Choroid plexus epithelial cell (primary cell): ENCODE results near the gene PDLIM5.

Source experiments
- DNase-seq: peaks from one replicate; pipeline ENCODE4 v3.0.0-alpha.2; 2010; ENCODE audit warnings: low read depth
- H3K4me3 ChIP-seq: 2 replicates; pipeline ENCODE4 v1.5.1; 2011; ENCODE audit warnings: low read depth, mild to moderate bottlenecking, control low read depth, low read length, moderate library complexity
- CTCF ChIP-seq: conservative IDR thresholded peaks from 2 replicates; pipeline ENCODE4 v1.5.1; 2011; ENCODE audit warnings: low read depth, mild to moderate bottlenecking, control low read depth, inconsistent platforms, low read length, moderate library complexity

PDLIM5 gene

GRCh38 chr4:94530073-94530472, 78.3 kb downstream of the PDLIM5 start:
- H3K4me3 ChIP-seq = no peak overlapping the region
- TF ChIP-seq CTCF = no peak
- DNase-seq = no peak

GRCh38 chr4:94531991-94532789, 80.4 kb downstream of the PDLIM5 start:
- DNase-seq = no peak
- H3K4me3 ChIP-seq = no peak overlapping the region
- no peak for TF ChIP-seq CTCF

GRCh38 chr4:94533405-94534223, 81.9 kb downstream of the PDLIM5 start:
- no peak for DNase-seq
- no peak overlapping the region for H3K4me3 ChIP-seq
- no peak for TF ChIP-seq CTCF

- H3K4me3 ChIP-seq = no peak overlapping the region
- DNase-seq = no peak
- no peak for TF ChIP-seq CTCF
Observed at GRCh38 chr4:94534401-94535312, 82.9 kb downstream of the PDLIM5 start.

- no peak for DNase-seq
- no peak for TF ChIP-seq CTCF
- H3K4me3 ChIP-seq = no peak overlapping the region
Observed at GRCh38 chr4:94536049-94536448, 84.3 kb downstream of the PDLIM5 start.

- TF ChIP-seq CTCF = no peak
- no peak for DNase-seq
- H3K4me3 ChIP-seq = no peak overlapping the region
Observed at GRCh38 chr4:94536649-94537469, 85.1 kb downstream of the PDLIM5 start.
